ENCODE results near the gene RPL27A.

The RPL27A gene

DNA sequence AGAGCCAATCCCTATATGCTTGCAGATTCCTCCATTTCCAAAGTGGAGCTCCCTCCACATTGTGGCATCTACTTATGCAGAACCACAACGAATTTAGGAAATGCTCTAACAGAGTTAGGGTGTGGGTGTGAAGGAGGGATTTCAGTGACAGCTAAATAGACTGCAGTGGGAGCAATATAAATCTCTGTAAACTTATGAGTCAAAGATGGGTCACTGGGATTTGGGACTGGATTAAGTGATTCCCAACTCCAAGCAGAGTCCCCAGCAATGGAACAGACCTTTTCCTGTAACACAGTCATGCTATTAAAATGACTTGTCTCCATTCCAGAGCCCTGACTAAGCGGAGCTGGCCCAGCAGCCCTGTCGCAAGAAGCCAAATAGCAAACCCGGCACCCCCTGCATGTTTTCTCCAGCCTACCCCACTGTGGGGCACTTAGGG lies 36.6 kb downstream of the RPL27A start:
- H3K4me3 ChIP-seq (ENCODE audit: low read depth, low read length), result no peak overlapping the region
- no peak for DNase-seq (ENCODE audit: low read depth)
- TF ChIP-seq CTCF (IDR thresholded peaks at IDR 0.05; ENCODE audit: control insufficient read depth, extremely low read depth, insufficient read depth), result no peak

GRCh38 chr11:8719721-8720120 lies 37.1 kb downstream of the RPL27A start:
- no peak for DNase-seq (ENCODE audit: low read depth)
- no peak for TF ChIP-seq CTCF (IDR thresholded peaks at IDR 0.05; ENCODE audit: control insufficient read depth, extremely low read depth, insufficient read depth)
- no peak overlapping the region for H3K4me3 ChIP-seq (ENCODE audit: low read depth, low read length)

- no peak for DNase-seq (ENCODE audit: low read depth)
- TF ChIP-seq CTCF (IDR thresholded peaks at IDR 0.05; ENCODE audit: control insufficient read depth, extremely low read depth, insufficient read depth), result no peak
- no peak overlapping the region for H3K4me3 ChIP-seq (ENCODE audit: low read depth, low read length)
Observed at GRCh38 chr11:8720352-8720751, 37.8 kb downstream of the RPL27A start.

GRCh38 chr11:8720868-8721608 lies 38.4 kb downstream of the RPL27A start:
- peak overlapping the region; percentile 14 for H3K4me3 ChIP-seq (ENCODE audit: low read depth, low read length)
- peak; percentile 65 for DNase-seq (ENCODE audit: low read depth)
- TF ChIP-seq CTCF (IDR thresholded peaks at IDR 0.05; ENCODE audit: control insufficient read depth, extremely low read depth, insufficient read depth), result no peak

DNA sequence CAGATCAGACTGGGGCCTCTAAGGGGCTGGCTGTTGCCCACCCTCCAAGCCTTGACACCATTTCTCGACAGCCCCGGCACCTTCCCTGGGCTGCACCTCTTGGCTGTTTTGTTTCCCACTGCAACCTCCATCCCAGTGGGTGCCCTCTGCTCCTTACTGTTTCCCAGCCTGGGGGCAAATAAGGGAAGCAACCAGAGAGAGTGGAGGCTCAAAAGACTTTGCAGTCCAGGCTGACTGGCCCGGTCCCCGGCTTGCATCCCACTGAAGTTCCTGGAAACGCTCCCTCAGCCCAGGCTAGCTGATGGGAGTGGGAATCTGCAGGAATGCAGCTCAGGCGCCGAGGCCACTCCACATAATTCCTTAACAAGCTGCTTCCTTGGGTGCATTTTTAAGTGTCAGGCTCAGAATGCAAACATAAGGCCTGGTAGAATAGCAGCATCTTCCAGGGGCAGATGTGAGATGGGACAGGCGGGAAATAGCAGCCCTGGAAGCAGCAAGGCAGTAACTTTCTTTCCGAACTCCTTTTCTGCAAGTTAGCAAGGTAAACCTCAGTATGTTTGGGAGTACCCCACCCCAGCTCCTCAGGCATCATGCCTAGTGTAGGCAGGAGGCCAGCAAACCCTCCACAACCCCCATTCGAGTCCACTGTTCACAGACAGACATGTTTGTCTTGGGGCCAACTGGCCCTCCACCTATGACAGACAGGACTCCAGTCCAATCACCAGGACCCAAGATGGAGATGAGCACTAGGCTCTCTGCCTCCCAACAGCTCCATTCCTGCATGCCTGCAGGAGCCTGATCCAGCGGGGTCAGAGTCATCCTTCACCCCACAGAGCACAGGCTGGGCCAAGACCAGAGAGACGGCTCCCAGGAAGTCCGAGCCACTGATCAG lies 39.3 kb downstream of the RPL27A start:
- DNase-seq (ENCODE audit: low read depth), result no peak
- peak overlapping the region; percentile 14 for H3K4me3 ChIP-seq (ENCODE audit: low read depth, low read length)
- no peak for TF ChIP-seq CTCF (IDR thresholded peaks at IDR 0.05; ENCODE audit: control insufficient read depth, extremely low read depth, insufficient read depth)

GRCh38 chr11:8722809-8723208 lies 40.2 kb downstream of the RPL27A start:
- DNase-seq (ENCODE audit: low read depth), result no peak
- no peak overlapping the region for H3K4me3 ChIP-seq (ENCODE audit: low read depth, low read length)
- TF ChIP-seq CTCF (IDR thresholded peaks at IDR 0.05; ENCODE audit: control insufficient read depth, extremely low read depth, insufficient read depth), result no peak
